ENCODE data around the gene RWDD4.
"Not testable (repeated sequence)": the region's sequence is repeated elsewhere in the genome, so short reads cannot be mapped to it uniquely, and the experiment has no call there.

Gene RWDD4

DNA sequence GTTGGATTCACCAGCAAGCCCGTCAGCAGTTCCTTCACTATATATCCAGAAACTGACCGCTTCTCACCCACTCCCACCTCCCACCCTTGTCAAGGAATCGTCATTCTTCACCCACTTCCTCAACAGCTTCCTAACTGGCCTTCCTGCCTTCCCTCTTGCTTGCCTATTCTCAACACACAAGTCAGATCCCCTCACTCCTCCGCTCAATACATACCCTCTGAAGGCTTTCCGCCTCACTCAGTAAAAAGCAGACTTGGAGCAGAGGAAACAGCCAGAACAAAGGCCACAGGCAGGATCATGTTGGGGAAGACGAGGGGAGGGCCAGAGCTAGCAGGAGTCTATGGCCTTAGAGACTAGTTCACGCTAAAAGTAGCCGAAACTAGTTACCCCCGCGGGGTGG lies 23.7 kb downstream of the RWDD4 start:
- FAIRE-seq = no peak

DNA sequence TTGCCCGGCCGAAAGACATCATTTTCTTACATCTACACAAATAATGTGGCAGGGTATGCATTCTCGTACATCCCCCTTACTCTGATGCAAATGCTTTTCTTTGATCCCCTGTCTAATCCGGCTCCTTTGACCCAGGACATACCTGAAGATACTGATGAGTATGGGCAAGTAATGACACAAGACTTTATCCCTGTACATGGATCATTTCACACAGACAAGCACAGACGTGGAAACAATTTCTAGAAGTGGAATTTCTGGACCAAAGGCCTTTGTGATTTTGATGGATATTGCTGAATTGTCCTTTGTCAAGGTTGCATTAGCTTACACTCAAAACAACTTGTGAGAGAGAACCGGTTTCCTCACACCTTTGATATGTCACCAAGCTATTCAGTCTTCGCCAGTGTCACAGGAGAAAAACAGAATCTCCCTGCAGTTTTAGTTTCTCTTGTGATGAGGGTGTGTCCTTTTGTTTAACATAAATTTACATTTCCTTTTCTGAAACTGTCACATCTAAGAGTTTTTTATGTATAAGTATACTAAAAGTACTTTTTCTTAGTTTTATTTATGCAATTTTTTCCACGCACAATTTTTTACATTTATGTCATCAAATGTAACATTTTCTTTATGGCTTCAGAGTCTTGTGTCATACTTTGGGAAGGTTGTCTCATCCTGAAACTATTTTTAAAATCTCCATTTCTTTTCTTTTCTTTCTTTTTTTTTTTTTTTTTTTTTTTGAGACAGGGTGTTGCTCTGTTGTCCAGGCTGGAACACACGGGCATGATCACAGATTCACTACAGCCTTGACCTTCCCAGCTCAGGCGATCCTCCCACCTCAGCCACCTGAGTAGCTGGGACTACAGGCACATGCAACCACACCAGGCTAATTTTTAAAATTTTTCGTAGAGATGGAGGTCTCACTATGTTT lies 25.2 kb downstream of the RWDD4 start:
- FAIRE-seq = no peak

DNA sequence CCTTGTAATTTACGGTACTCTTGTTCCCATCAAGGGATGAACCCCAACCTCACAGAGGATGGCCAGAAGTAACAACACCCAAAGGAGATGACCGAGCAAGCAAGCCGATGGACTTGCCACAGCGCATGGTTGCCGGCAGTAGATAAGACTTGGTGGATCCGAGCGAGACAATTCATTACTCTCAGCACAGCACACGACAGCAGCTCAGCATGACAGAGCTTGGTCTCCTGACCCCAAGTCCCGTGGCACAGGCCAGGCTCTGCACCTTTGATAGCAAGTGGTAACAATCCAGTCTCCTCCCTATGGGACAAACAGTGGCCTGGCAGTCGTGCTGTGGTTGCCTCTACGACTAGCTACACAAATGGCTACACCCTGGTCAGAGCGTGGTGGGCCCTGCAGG lies 26.3 kb downstream of the RWDD4 start:
- no peak for FAIRE-seq

DNA sequence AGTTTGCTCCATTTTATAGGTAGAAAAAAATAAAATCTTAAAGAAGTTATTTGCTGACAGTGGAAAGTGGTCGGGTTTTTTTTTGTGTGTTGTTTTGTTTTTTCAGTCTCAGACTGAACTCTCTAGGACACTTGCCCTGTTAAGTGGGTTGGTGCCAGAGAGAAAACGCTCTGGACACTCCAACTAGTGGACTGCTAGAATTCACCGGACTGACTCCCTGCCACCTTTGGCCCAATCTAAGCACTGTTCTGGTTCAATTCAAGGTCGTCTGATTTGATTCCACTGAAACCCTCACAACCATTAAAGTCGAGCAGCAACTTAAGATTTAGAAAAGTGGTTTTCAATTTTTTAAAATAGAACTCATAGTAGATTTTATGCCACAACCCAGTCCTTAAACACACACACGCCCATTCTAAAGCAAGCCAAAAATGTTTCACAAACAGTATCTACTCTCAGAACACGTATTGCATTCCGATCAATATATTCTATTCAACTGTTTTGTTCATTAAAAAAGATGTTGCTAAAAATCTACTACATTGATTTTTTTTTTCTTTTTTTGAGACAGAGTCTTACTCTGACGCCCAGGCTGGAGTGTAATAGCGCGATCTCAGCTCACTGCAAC lies 27.3 kb downstream of the RWDD4 start:
- no peak for FAIRE-seq

DNA sequence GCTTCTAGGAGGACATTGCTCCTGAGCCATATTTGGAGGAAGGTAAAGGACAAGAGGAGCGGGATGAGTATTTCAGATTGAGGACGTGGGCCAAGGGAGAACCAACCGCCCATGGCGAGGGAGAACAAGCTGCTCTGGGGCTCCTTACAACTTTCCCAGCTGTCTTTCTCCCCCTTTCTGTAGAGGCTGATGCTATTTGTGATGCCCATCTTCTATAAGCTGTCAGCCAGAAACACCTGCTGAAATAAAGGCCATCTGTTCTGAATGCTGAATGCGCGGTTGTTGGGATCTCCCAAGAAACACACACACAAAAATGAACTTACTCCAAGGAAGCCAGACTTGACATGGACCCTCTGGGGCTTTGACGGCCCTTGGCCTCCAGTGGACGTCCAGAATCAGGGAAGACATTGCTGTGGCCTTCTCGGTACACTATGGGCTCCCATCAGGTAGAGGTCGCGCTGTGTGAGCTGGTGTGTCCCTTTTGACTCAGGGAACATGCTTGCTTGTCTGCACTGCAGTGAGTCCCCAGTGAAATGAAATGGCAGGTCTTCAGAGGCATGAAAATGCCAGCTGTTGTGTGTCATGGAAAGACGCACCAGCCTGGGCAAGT lies 30.9 kb downstream of the RWDD4 start:
- no peak for FAIRE-seq

DNA sequence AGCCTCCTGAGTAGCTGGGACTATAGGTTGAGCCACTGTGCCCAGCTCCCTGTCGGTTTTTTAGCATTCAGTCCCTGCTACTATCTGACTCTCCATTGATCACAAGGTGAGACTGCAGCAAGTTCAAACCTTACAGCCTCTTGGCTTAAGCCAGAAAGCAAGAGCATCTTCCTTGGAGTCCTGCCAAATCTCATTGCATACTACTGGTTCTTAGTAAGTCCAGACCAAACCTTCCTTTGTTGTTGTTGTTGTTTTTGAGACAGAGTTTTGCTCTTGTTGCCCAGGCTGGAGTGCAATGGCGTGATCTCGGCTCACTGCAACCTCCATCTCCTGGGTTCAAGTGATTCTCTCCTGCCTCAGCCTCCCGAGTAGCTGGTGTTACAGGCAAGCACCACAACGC lies 31.7 kb downstream of the RWDD4 start:
- FAIRE-seq = not testable (repeated sequence)

DNA sequence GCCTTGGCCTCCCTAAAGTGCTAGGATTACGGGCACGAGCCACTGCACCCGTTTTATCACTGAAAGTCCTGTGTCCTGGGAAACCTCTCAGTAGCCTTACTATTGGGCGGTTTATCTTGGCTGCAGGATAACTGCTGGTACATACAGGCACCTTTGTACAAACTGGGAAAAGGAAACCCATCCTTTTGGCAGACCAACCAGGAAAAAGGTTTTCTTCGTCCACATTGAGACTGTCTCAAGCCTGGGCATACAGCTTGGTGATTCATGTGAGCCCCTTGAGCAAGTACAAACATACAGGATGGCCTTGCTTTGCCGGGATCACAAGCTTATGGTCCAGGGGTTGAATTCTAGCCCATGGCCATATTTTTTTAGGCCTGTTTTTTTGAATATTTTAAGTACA lies 32.8 kb downstream of the RWDD4 start:
- no peak for FAIRE-seq

DNA sequence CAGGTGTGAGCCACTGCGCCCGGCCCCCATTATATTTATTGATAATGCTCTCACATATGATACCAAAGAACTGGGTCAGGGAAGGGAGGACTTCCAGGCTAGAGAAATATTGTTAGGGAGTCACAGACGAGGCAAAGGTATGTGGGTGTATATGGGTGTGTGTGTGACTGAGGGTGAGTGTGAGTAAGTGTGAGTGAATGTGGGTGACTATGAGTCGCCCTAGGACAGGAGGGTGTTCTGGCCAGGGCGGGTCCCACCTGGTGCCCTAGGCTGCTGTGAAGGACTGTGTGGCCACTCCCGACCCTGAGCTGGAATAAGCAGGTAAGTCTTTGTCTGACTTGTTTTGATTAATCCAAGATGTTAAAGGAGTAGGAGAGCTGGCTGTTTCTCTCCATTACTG lies 34.4 kb downstream of the RWDD4 start:
- no peak for FAIRE-seq

DNA sequence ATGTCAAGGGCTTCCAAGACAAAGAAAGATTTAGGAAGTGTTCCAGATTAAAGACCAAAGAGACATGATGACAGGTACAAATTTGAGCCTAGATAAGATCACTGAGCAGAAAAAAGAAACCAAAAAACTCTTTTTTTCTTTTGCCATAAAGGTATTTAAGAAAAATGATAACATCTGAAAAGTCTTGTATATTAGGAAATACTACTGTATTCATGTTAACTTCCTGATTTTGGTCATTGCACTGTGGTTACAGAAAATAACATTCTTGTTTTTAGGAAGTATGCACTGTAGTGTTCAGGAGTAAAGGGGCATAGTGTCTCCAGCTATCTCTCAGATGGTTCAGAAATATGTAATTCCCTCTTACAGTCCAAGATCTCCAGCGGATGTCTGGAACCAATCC lies 37.1 kb downstream of the RWDD4 start:
- no peak for FAIRE-seq

DNA sequence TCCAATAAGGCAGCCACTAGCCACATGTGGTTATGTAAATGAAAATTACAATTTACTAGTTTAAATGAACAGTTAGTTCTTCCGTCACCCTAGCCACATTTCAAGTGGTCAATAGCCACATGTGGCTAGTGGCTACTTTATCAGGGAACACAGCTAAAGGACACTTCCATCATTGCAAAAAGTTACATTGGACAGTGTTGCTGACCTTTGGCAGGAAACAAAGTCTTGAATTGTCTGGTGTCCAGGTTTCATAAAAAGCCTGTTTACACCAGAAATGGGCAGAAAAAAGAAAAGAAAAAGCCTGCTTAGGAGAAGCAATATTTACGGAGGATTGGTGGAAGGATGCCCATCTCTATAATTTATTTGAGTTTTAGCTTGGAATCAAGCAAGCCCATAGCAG lies 38.6 kb downstream of the RWDD4 start:
- FAIRE-seq = no peak

DNA sequence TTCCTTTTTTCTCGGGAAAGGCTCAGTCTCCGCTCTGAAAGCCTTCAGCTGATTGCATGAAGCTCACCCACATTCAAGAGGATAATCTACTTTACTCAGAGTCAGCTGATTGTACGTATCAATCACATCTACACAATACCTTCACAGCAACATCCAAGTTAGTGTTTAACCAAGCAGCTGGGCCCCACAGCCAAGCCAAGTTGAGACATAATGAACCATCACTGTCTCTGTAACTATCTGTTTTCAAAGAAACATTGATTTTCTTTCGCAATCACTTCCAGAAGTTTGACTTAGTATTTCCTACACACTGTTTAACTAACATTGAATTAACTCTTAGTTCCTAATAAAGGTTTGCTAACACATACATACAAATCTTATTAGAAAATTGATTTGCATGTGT lies 40.3 kb downstream of the RWDD4 start:
- FAIRE-seq = no peak

DNA sequence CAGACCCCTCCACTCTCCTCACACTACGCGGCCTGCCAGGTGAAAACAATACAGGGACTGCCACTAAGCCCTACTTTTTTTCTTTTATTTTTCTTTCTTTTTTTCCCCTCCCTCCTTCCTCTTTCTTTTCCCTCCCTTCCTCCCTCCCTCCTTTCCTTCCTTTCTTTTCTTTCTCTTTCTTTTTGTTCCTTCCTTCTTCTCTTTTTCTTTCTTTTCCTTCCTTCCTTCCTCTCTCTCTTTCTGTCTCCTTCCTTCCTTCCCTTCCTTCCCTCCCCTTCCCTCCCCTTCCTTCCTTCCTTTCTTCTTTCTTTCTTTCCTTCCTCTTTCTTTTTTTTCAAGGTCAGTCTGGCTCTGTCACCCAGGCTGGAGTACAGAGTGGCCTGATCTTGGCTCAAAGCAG lies 41.9 kb downstream of the RWDD4 start:
- FAIRE-seq = no peak

DNA sequence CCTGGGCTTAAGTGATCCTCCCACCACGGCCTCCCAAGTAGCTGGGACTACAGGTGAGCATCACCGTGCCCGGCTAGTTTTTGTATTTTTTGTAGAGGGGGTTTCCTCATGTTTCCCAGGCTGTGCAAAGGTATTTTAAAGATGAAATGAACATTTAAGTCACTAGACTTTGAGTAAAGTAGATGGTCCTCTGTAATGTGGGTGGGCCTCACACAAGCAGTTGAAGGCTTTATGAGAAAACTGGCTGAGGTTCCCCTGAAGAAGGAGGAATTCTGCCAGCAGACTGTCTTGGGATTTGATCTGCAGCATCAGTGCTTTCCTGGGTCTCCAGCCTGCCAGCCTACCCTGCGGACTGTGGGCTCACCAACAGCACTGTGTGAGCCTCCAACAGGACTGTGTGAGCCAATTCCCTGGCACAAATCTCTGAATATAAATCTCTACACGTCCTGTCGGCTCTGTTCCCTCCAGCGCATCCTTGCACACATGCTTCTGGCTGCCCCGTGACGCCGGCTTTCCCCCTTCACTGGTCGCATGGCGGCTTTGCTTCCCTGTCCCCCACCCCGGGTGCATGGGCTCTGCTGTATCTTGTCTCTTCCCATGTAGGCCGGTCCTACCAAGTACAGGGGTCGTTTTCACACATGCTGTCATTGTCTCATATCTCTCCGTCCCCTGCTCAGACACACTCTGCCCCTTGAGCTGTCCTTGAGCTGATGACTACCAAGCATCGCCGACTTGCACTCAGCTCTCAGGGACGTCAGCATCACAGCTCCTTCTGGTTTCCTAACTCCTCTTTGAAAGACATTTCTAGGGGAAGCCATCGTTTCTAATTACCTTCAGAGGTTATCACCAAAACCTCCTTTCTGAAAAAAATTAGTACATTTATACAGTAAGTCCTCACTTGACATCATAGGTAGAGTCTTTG lies 46.4 kb downstream of the RWDD4 start:
- FAIRE-seq = no peak

DNA sequence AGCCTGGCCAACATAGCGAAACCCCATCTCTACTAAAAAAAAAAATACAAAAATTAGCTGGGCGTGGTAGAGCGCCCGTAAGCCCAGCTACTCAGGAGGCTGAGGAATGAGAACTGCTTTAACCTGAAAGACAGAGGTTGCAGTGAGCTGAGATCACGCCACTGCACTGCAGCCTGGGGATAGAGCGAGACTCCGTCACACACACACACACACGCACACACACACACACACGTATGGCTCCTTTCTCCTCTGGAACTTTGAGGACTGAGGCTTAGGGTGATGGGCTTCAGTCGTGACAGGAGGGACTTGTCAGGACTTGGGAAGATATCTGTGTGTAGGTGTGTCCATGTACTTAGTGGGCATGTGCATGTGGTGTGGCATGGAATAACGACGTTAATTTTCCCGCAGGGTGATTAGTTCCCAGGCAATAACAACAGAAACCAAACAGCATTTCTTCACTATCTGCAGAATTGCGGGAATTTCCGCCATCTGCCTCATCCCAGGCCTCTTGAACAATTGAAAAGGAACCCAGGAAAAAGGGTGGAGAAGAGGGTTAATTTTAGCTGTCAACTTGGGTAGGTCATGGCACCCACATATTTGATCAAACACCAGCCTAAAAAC lies 47.7 kb downstream of the RWDD4 start:
- no peak for FAIRE-seq

DNA sequence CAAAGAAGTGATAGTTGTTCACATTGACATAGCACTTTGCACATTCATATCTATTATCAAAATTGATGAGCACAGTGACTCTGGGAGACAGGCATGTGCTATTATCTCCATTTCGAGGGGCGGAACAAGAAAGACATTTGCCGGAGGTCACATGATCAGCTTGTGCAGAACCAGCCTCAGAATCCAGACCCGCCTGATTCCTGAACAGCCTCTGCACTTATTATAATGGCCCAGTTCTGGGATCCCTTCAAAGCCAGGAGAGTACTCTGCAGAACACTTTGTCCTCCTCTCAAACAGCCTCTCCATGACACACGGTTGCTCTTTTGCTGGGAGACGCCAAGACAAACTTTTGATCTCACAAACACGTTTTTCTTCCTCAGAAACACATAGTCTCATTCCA lies 48.4 kb downstream of the RWDD4 start:
- FAIRE-seq = no peak

DNA sequence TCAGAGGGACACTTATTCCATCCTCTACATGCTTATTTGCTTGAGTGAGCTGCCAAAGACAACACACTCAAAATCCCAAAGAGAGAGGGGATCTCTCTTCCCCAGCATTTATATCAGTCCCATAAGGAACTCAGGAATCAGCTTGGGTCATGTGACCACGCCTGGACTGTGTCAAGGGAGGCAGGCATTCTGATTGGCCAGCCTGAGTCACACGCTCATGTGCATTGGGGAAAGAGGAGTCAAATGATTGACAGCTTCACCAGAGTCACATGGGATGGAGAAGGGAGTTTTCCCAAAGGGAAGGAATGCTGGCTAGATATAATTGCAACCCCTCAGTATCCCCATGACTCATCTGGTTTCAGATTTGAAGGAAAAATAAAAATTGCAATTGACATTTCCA lies 49.0 kb downstream of the RWDD4 start:
- no peak for FAIRE-seq

DNA sequence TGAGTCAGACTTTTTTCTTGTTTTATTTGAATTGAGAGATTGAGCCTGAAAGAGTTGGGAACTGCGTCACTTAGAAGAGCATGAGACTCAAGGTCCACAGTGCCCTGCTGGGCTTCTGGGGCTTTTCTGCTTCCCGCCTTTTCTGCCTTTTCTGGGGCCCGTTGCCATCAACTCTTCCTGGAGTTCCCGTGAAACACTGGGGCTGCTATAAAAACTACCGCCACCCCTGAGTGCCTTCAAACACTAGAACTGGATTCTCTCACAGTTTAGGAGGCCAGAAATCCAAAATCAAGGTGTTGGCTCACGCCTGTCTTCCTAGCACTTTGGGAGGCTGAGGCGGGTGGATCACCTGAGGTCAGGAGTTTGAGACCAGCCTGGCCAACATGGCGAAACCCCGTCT lies 49.8 kb downstream of the RWDD4 start:
- FAIRE-seq = no peak

DNA sequence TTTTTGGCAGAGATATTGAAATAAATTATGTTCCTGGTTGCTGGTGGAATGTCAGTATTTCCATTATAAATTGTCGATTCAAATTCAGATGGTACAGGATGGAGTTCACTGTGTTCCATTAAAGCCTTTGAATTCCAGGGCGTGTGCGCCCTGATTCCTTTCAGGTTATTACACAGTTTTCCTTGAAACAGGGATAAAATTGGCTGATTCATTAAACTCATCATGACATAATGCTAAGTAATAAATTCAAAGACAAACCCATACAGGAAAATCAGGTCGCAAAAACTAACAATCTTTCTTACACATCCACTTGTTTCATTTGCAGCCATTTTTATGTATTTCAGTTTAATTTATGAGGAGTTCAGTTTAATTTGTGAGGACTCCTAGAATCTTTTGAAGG lies 51.1 kb downstream of the RWDD4 start:
- FAIRE-seq = no peak

DNA sequence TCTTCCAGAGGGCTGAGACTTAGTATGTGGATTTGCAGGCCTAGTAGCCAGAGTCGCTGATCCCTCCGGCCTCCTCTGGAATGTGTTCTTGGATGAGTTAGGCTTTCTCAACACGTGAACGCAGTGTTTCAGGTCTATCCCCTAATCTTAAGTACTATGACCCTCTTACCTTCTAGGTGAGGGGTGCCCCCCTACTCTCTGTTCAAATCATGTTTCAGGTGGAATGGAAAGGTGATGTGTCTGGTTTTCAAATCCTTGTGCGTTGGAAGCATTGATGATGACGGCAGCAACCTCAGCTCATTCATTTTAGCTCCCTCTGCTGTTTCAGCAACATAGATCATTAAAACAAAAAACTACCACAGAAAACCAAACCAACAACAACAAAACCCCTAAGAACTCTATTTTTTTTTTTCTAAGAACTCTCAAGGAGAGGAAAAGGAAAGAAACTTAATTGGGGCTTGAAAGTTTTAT lies 56.4 kb downstream of the RWDD4 start:
- FAIRE-seq = peak; percentile 83

DNA sequence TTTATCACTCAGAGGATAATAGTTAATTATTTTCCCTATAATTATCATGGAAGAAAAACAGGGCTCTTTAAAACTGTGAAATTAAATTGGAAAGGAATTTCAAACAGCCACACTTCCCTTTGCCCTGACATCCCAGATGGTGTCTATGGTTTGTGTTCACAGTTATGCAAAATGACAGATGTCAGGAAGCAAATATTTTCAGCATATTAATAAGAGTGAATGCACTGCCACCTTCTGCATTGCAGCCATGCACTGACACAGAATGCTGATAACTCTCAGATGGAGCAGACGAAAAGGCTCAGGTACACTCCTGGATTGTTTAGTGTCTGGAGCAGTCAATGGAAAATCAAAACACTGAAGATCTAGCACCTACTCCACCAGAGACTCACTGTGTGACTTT lies 57.6 kb downstream of the RWDD4 start:
- FAIRE-seq = no peak

DNA sequence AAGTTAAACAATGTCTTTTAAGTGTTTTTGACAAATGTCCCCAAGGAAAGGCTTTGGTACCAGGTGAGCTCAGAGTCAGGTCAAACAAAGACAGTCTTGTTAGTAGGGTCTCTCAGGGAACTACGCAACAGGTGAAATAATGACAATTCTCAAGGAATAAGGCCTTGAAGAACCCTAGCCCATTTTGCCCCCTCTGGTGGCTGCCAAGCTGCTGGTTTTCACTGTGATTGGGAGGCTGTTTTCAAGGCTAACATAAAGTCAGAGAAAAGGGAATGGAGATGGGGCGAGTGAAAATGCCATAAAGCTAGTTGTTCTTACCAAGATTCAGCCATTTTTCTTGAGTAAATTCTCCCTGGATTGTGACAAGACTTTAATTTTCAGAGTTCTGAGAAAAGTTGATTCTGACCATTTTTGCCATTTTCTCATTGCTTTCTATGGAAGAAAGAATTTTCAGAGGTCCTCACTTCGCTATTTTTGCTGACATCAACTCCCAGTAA lies 58.7 kb downstream of the RWDD4 start:
- FAIRE-seq = no peak

DNA sequence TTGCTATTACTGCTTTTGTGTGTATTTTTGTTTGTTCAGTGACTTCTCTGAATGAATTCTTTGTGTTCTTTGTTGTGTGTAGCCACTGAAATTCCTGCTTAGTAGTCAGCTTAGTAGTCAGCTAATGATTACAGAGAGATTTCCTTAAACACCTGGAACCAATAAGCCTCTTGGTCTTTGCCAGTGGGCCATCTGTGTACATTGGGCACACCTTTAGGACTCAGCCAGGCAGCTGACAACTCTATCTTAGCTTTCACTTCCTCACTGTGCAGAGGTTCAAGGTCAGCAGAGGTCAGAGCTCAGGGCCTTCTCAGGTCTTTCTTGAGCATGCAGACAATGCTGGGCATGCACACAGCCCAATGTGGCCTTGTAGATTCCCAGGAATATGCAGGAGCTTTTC lies 59.3 kb downstream of the RWDD4 start:
- no peak for FAIRE-seq
